ENCODE measurements around the gene YWHAH.
A peak's percentile ranks its signal among the peaks of the same experiment; 100 is the strongest.
"Not testable (repeated sequence)": the region's sequence is repeated elsewhere in the genome, so short reads cannot be mapped to it uniquely, and the experiment has no call there.

Gene YWHAH

GRCh38 chr22:31962387-31963125, 18.2 kb downstream of the YWHAH start:
- 85 to 90% methylated on average over 12 of the region's 12 CpGs for WGBS, 2 experiments (ENCODE audit: insufficient coverage in 2 of 2)
- no peak overlapping the region for H3K27ac ChIP-seq (ENCODE audit: low read depth, low read length, severe bottlenecking)

GRCh38 chr22:31968022-31968421, 23.7 kb downstream of the YWHAH start:
- no peak overlapping the region for H3K4me3 ChIP-seq (ENCODE audit: extremely low read depth, insufficient read depth, low read length, poor library complexity, severe bottlenecking)
- H3K36me3 ChIP-seq (ENCODE audit: control insufficient read depth, insufficient read depth, low read length) = no peaks in the 10 kb centered on the region
- no peaks in the 10 kb centered on the region for H3K9me3 ChIP-seq (ENCODE audit: control insufficient read depth, low read length)
- no peak overlapping the region for H3K27ac ChIP-seq (ENCODE audit: low read depth, low read length, severe bottlenecking)
- WGBS, 2 experiments (ENCODE audit: insufficient coverage in 2 of 2) = 90 to 100% methylated on average over 2 of the region's 9 CpGs
- no peaks in the 10 kb centered on the region for H3K4me1 ChIP-seq (ENCODE audit: control insufficient read depth, insufficient read depth, low read length, poor library complexity, severe bottlenecking)

More at GRCh38 chr22:31962387-31963125, 18.2 kb downstream of the YWHAH start:
- no peaks in the 10 kb centered on the region for H3K9me3 ChIP-seq (ENCODE audit: control insufficient read depth, low read length)
- no peaks in the 10 kb centered on the region for H3K4me1 ChIP-seq (ENCODE audit: control insufficient read depth, insufficient read depth, low read length, poor library complexity, severe bottlenecking)
- no peak overlapping the region for H3K4me3 ChIP-seq (ENCODE audit: extremely low read depth, insufficient read depth, low read length, poor library complexity, severe bottlenecking)
- H3K36me3 ChIP-seq (ENCODE audit: control insufficient read depth, insufficient read depth, low read length) = peaks cover 8% of the 10 kb centered on the region

GRCh38 chr22:31969789-31970489, 25.6 kb downstream of the YWHAH start:
- Histone ChIP-seq H3K27ac (ENCODE audit: low read depth, low read length, severe bottlenecking) (no peak overlapping the region), H3K4me1 (ENCODE audit: control insufficient read depth, insufficient read depth, low read length, poor library complexity, severe bottlenecking) (no peaks in the 10 kb centered on the region), H3K36me3 (ENCODE audit: control insufficient read depth, insufficient read depth, low read length) (no peaks in the 10 kb centered on the region), H3K4me3 (ENCODE audit: extremely low read depth, insufficient read depth, low read length, poor library complexity, severe bottlenecking) (peak overlapping the region; percentile 33), H3K9me3 (ENCODE audit: control insufficient read depth, low read length) (no peaks in the 10 kb centered on the region)
- 44 to 54% methylated on average over 12 to 17 of the region's 19 CpGs for WGBS, 2 experiments (ENCODE audit: insufficient coverage in 2 of 2)

GRCh38 chr22:31970490-31971444, 26.4 kb downstream of the YWHAH start:
- 37 to 47% methylated on average over 29 to 39 of the region's 55 CpGs for WGBS, 2 experiments (ENCODE audit: insufficient coverage in 2 of 2)
- H3K4me3 ChIP-seq (ENCODE audit: extremely low read depth, insufficient read depth, low read length, poor library complexity, severe bottlenecking) = peak overlapping the region; percentile 33
- H3K36me3 ChIP-seq (ENCODE audit: control insufficient read depth, insufficient read depth, low read length) = no peaks in the 10 kb centered on the region
- H3K9me3 ChIP-seq (ENCODE audit: control insufficient read depth, low read length) = no peaks in the 10 kb centered on the region
- H3K27ac ChIP-seq (ENCODE audit: low read depth, low read length, severe bottlenecking) = no peak overlapping the region
- no peaks in the 10 kb centered on the region for H3K4me1 ChIP-seq (ENCODE audit: control insufficient read depth, insufficient read depth, low read length, poor library complexity, severe bottlenecking)

- Histone ChIP-seq H3K4me3 (ENCODE audit: extremely low read depth, insufficient read depth, low read length, poor library complexity, severe bottlenecking) (no peak overlapping the region), H3K27ac (ENCODE audit: low read depth, low read length, severe bottlenecking) (no peak overlapping the region), H3K9me3 (ENCODE audit: control insufficient read depth, low read length) (no peaks in the 10 kb centered on the region), H3K36me3 (ENCODE audit: control insufficient read depth, insufficient read depth, low read length) (no peaks in the 10 kb centered on the region), H3K4me1 (ENCODE audit: control insufficient read depth, insufficient read depth, low read length, poor library complexity, severe bottlenecking) (no peaks in the 10 kb centered on the region)
- WGBS, 2 experiments (ENCODE audit: insufficient coverage in 2 of 2) = 78 to 95% methylated on average over 9 to 14 of the region's 14 CpGs
Observed at GRCh38 chr22:31972180-31972579, 27.8 kb downstream of the YWHAH start.

GRCh38 chr22:31973739-31974138, 29.4 kb downstream of the YWHAH start:
- WGBS, 2 experiments (ENCODE audit: insufficient coverage in 2 of 2) = 81 to 94% methylated on average over 3 to 5 of the region's 5 CpGs
- H3K4me1 ChIP-seq (ENCODE audit: control insufficient read depth, insufficient read depth, low read length, poor library complexity, severe bottlenecking) = no peaks in the 10 kb centered on the region

GRCh38 chr22:31977141-31977841, 33.0 kb downstream of the YWHAH start:
- Histone ChIP-seq H3K27ac (ENCODE audit: low read depth, low read length, severe bottlenecking) (no peak overlapping the region), H3K4me3 (ENCODE audit: extremely low read depth, insufficient read depth, low read length, poor library complexity, severe bottlenecking) (no peak overlapping the region)
- 9 to 13% methylated on average over 6 of the region's 9 CpGs for WGBS, 2 experiments (ENCODE audit: insufficient coverage in 2 of 2)

More at GRCh38 chr22:31973739-31974138, 29.4 kb downstream of the YWHAH start:
- H3K36me3 ChIP-seq (ENCODE audit: control insufficient read depth, insufficient read depth, low read length) = no peaks in the 10 kb centered on the region
- H3K27ac ChIP-seq (ENCODE audit: low read depth, low read length, severe bottlenecking) = no peak overlapping the region
- H3K4me3 ChIP-seq (ENCODE audit: extremely low read depth, insufficient read depth, low read length, poor library complexity, severe bottlenecking) = no peak overlapping the region
- no peaks in the 10 kb centered on the region for H3K9me3 ChIP-seq (ENCODE audit: control insufficient read depth, low read length)

GRCh38 chr22:31977939-31978338, 33.6 kb downstream of the YWHAH start:
- WGBS, 2 experiments (ENCODE audit: insufficient coverage in 2 of 2) = 74 to 82% methylated on average over 3 of the region's 3 CpGs
- H3K9me3 ChIP-seq (ENCODE audit: control insufficient read depth, low read length) = no peaks in the 10 kb centered on the region
- no peak overlapping the region for H3K27ac ChIP-seq (ENCODE audit: low read depth, low read length, severe bottlenecking)
- no peaks in the 10 kb centered on the region for H3K36me3 ChIP-seq (ENCODE audit: control insufficient read depth, insufficient read depth, low read length)
- H3K4me3 ChIP-seq (ENCODE audit: extremely low read depth, insufficient read depth, low read length, poor library complexity, severe bottlenecking) = no peak overlapping the region
- H3K4me1 ChIP-seq (ENCODE audit: control insufficient read depth, insufficient read depth, low read length, poor library complexity, severe bottlenecking) = no peaks in the 10 kb centered on the region

More at GRCh38 chr22:31977141-31977841, 33.0 kb downstream of the YWHAH start:
- H3K9me3 ChIP-seq (ENCODE audit: control insufficient read depth, low read length) = no peaks in the 10 kb centered on the region
- no peaks in the 10 kb centered on the region for H3K4me1 ChIP-seq (ENCODE audit: control insufficient read depth, insufficient read depth, low read length, poor library complexity, severe bottlenecking)
- H3K36me3 ChIP-seq (ENCODE audit: control insufficient read depth, insufficient read depth, low read length) = no peaks in the 10 kb centered on the region

GRCh38 chr22:31980628-31981027, 36.3 kb downstream of the YWHAH start:
- Histone ChIP-seq H3K27ac (ENCODE audit: low read depth, low read length, severe bottlenecking) (no peak overlapping the region), H3K4me3 (ENCODE audit: extremely low read depth, insufficient read depth, low read length, poor library complexity, severe bottlenecking) (no peak overlapping the region), H3K4me1 (ENCODE audit: control insufficient read depth, insufficient read depth, low read length, poor library complexity, severe bottlenecking) (no peaks in the 10 kb centered on the region), H3K9me3 (ENCODE audit: control insufficient read depth, low read length) (no peaks in the 10 kb centered on the region), H3K36me3 (ENCODE audit: control insufficient read depth, insufficient read depth, low read length) (no peaks in the 10 kb centered on the region)
- 75 to 96% methylated on average over 3 to 4 of the region's 4 CpGs for WGBS, 2 experiments (ENCODE audit: insufficient coverage in 2 of 2)

GRCh38 chr22:31981976-31982375, 37.6 kb downstream of the YWHAH start:
- H3K27ac ChIP-seq (ENCODE audit: low read depth, low read length, severe bottlenecking); H3K4me3 ChIP-seq (ENCODE audit: extremely low read depth, insufficient read depth, low read length, poor library complexity, severe bottlenecking); H3K9me3 ChIP-seq (ENCODE audit: control insufficient read depth, low read length); H3K36me3 ChIP-seq (ENCODE audit: control insufficient read depth, insufficient read depth, low read length); H3K4me1 ChIP-seq (ENCODE audit: control insufficient read depth, insufficient read depth, low read length, poor library complexity, severe bottlenecking): not testable (repeated sequence)
- WGBS, 2 experiments (ENCODE audit: insufficient coverage in 2 of 2) = 78 to 86% methylated on average over 6 to 7 of the region's 8 CpGs
